IMR-90 (cell line): ENCODE measurements around the gene SLCO1B1. TPM values are rescaled to one million over a fixed set of nuclear protein-coding genes. Genes with fewer than 3 reads are reported as not detected.

Experiments
- ATAC-seq: fragments of 200-7000 bp; cut with Tn5 transposase; 2 replicates; pipeline ENCODE4 v1.9.1; 2020; ENCODE audit warnings: low read depth, mild to moderate bottlenecking, moderate library complexity
- BruUV-seq: library from RNA; stranded (reverse); fragments of 400-500 nt; replicated peaks from 2 replicates; lab custom pipeline; 2021; lab: Mats Ljungman, UMichigan
- CTCF ChIA-PET: fragments of 300-600 bp; formaldehyde crosslinking; extraction: SDS; loops from one replicate; lab custom pipeline; 2021; ENCODE audit warnings: antibody characterized with exemption; lab: Yijun Ruan, JAX
- POLR2A ChIA-PET: fragments of 300-600 bp; sonication (Branson Sonifier 250); formaldehyde crosslinking; loops from one replicate; lab custom pipeline; 2022; ENCODE audit warnings: antibody characterized with exemption; ENCODE audit not compliant: unreplicated experiment; lab: Charles Lee
- DNase-seq: peaks from one replicate; pipeline ENCODE4 v3.0.0; 2013
- H2AFZ ChIP-seq: replicated peaks from 2 replicates; pipeline ENCODE3; 2013; ENCODE audit warnings: low read length, mild to moderate bottlenecking; ENCODE audit not compliant: poor library complexity
- H2AK5ac ChIP-seq: 2 replicates; pipeline ENCODE4 v1.6.1; 2013; ENCODE audit warnings: low read depth, low read length, inconsistent platforms
- H2AK9ac ChIP-seq: replicated peaks from 2 replicates; pipeline ENCODE3; 2013; ENCODE audit warnings: mild to moderate bottlenecking, low read depth, low read length, moderate library complexity; ENCODE audit not compliant: poor library complexity
- H2BK120ac ChIP-seq: 2 replicates; pipeline ENCODE4 v1.6.1; 2013; ENCODE audit warnings: low read depth, low read length, inconsistent platforms
- H2BK15ac ChIP-seq: 3 replicates; pipeline ENCODE4 v1.6.1; 2013; ENCODE audit warnings: low read depth, low read length, inconsistent platforms
- H2BK20ac ChIP-seq: 2 replicates; pipeline ENCODE4 v1.6.1; 2013; ENCODE audit warnings: low read depth, mild to moderate bottlenecking, inconsistent platforms, low read length, moderate library complexity
- H2BK5ac ChIP-seq: 2 replicates; pipeline ENCODE4 v1.6.1; 2013; ENCODE audit warnings: mild to moderate bottlenecking, low read depth, low read length, inconsistent platforms; ENCODE audit not compliant: poor library complexity, severe bottlenecking
- H3K14ac ChIP-seq: replicated peaks from 2 replicates; pipeline ENCODE4 v1.6.1; 2013; ENCODE audit warnings: low read depth, low read length, inconsistent platforms
- H3K18ac ChIP-seq: 2 replicates; pipeline ENCODE4 v1.6.1; 2013; ENCODE audit warnings: low read depth, low read length, control low read depth
- H3K23ac ChIP-seq: 2 replicates; pipeline ENCODE4 v1.6.1; 2013; ENCODE audit warnings: low read depth, low read length, inconsistent platforms
- H3K27ac ChIP-seq: 2 replicates; pipeline ENCODE4 v1.5.1; 2013; ENCODE audit warnings: mild to moderate bottlenecking, control low read depth, low read length; ENCODE audit not compliant: insufficient read depth
- H3K27me3 ChIP-seq: 2 replicates; pipeline ENCODE4 v1.6.1; 2013; ENCODE audit warnings: low read length; ENCODE audit not compliant: control insufficient read depth, insufficient read depth
- H3K36me3 ChIP-seq: 2 replicates; pipeline ENCODE4 v1.6.1; 2013; ENCODE audit warnings: low read length, mixed read lengths; ENCODE audit not compliant: control insufficient read depth, insufficient read depth
- H3K4ac ChIP-seq: 2 replicates; pipeline ENCODE4 v1.6.1; 2013; ENCODE audit warnings: low read depth, low read length, inconsistent platforms
- H3K4me1 ChIP-seq: 2 replicates; pipeline ENCODE4 v1.6.1; 2013; ENCODE audit warnings: low read length, mixed read lengths; ENCODE audit not compliant: control insufficient read depth, insufficient read depth
- H3K4me2 ChIP-seq: 2 replicates; pipeline ENCODE4 v1.6.1; 2013; ENCODE audit warnings: low read depth, mild to moderate bottlenecking, control low read depth, low read length, moderate library complexity
- H3K4me3 ChIP-seq: 2 replicates; pipeline ENCODE4 v1.5.1; 2013; ENCODE audit warnings: low read depth, mild to moderate bottlenecking, control low read depth, low read length, moderate library complexity; ENCODE audit not compliant: insufficient read depth
- H3K56ac ChIP-seq: 2 replicates; pipeline ENCODE4 v1.6.1; 2013; ENCODE audit warnings: low read length, inconsistent platforms; ENCODE audit not compliant: insufficient read depth; ENCODE audit errors: extremely low read depth
- H3K79me1 ChIP-seq, 2 experiments: 2 replicates each; pipeline ENCODE4 v1.6.1; 2013; ENCODE audit warnings: low read length in 2 of 2, inconsistent platforms in 1 of 2, low read depth in 1 of 2
- H3K9ac ChIP-seq: 2 replicates; pipeline ENCODE4 v1.6.1; 2013; ENCODE audit warnings: low read depth, low read length, control low read depth
- H3K9me1 ChIP-seq: 2 replicates; pipeline ENCODE4 v1.6.1; 2013; ENCODE audit warnings: low read length, inconsistent platforms; ENCODE audit not compliant: insufficient read depth
- H3K9me3 ChIP-seq: 2 replicates; pipeline ENCODE4 v1.6.1; 2013; ENCODE audit warnings: low read length; ENCODE audit not compliant: control insufficient read depth, insufficient read depth
- H4K20me1 ChIP-seq: 2 replicates; pipeline ENCODE4 v1.6.1; 2013; ENCODE audit warnings: low read length, inconsistent platforms; ENCODE audit not compliant: insufficient read depth
- H4K5ac ChIP-seq: 2 replicates; pipeline ENCODE4 v1.6.1; 2013; ENCODE audit warnings: mild to moderate bottlenecking, low read depth, low read length, control low read depth
- H4K8ac ChIP-seq, 2 experiments: 2 replicates each; pipeline ENCODE4 v1.6.1; 2013; ENCODE audit warnings: low read depth in 2 of 2, low read length in 2 of 2, control low read depth in 1 of 2, inconsistent platforms in 1 of 2
- H4K91ac ChIP-seq: 2 replicates; pipeline ENCODE4 v1.6.1; 2013; ENCODE audit warnings: low read depth, low read length, inconsistent platforms; ENCODE audit not compliant: insufficient read depth
- CHD1 ChIP-seq: IDR thresholded peaks from 2 replicates; pipeline ENCODE4 v1.6.1; 2012; ENCODE audit warnings: low read depth, low read length, improper control_type of control experiment
- ELK1 ChIP-seq: fragments of 150-350 bp; IDR thresholded peaks from 2 replicates; pipeline ENCODE4 v1.6.1; 2016; ENCODE audit warnings: low read depth, mild to moderate bottlenecking, low read length, moderate library complexity, borderline replicate concordance
- MAFK ChIP-seq: IDR thresholded peaks from 2 replicates; pipeline ENCODE4 v1.6.1; 2012; ENCODE audit warnings: low read depth, low read length, improper control_type of control experiment
- MAZ ChIP-seq: IDR thresholded peaks from 2 replicates; pipeline ENCODE4 v1.6.1; 2012; ENCODE audit warnings: low read depth, mild to moderate bottlenecking, low read length, improper control_type of control experiment, moderate library complexity, borderline replicate concordance
- RFX5 ChIP-seq: IDR thresholded peaks from 2 replicates; pipeline ENCODE4 v1.8.0; 2012; ENCODE audit warnings: low read depth, mild to moderate bottlenecking, low read length, moderate library complexity
- WGBS, 2 experiments: methylation state at CpG; one replicate each; pipeline versions ENCODE4 v1.1.5 to v1.1.7; 2013; ENCODE audit warnings: missing lambda C conversion rate in 2 of 2; ENCODE audit not compliant: insufficient read length in 1 of 2; ENCODE audit errors: extremely low coverage in 2 of 2; 5-methylcytosine and 5-hydroxymethylcytosine counted together
- dilution Hi-C: fragments of 300-500 bp; cut with HindIII; formaldehyde crosslinking; loops from one replicate; pipeline ENCODE4 v1.14.3; 2018; ENCODE audit warnings: low sequenced_read_pairs; ENCODE audit not compliant: unreplicated experiment
- in situ Hi-C: fragments of 300-500 bp; cut with MboI; formaldehyde crosslinking; loops from 3 replicates; pipeline ENCODE4 v1.14.3; 2019; ENCODE audit warnings: low sequenced_read_pairs, inconsistent platforms, mixed read lengths
- intact Hi-C: fragments of 100-400 bp; cut with micrococcal nuclease; formaldehyde crosslinking; loops from 2 replicates; pipeline ENCODE4 v1.10.0; 2022
- polyA plus RNA-seq, 3 experiments: library from polyadenylated mRNA; depleted of rRNA; stranded (reverse); fragments of >200 nt; gene quantifications; 2 replicates each; pipeline ENCODE4 v1.2.3, GENCODE V29; 2012; ENCODE audit warnings: low replicate concordance in 1 of 3
- total RNA-seq: library from RNA; depleted of rRNA; stranded (reverse); fragments of >200 nt; gene quantifications from 2 replicates; pipeline ENCODE4 v1.2.3, GENCODE V29; 2012

Gene SLCO1B1
- total and polyA plus RNA-seq, 2 of the 4 experiments (the other 2 are of a cell fraction), result not detected

- TF ChIP-seq RFX5 (no peak), MAZ (no peak), CHD1 (no peak), ELK1 (no peak), MAFK (no peak)
- Histone ChIP-seq H3K27ac (no peak overlapping the region), H3K4me2 (no peak overlapping the region), H3K9me3 (0 out of 2 replicates have a peak, but pooled peaks cover 2% of the 10 kb centered on the region), H2BK120ac (no peak overlapping the region), H4K20me1 (no peaks in the 10 kb centered on the region), H4K8ac (no peak overlapping the region), H2AFZ (no peak overlapping the region), H3K9ac (no peak overlapping the region), H3K4me1 (no peaks in the 10 kb centered on the region), H3K9me1 (no peaks in the 10 kb centered on the region), H3K56ac (no peak overlapping the region), H3K23ac (no peak overlapping the region), H4K5ac (no peak overlapping the region), H2BK15ac (no peak overlapping the region), H3K18ac (no peak overlapping the region), H3K36me3 (no peaks in the 10 kb centered on the region), H2AK5ac (no peak overlapping the region), H4K91ac (no peak overlapping the region), H2AK9ac (no peak overlapping the region), H3K4ac (no peak overlapping the region), H3K4me3 (no peak overlapping the region), H3K27me3 (no peaks in the 10 kb centered on the region), H2BK5ac (no peak overlapping the region), H3K79me1 (no peaks in the 10 kb centered on the region), H3K14ac (no peak overlapping the region), H2BK20ac (no peak overlapping the region)
- intact Hi-C loops (no loop called here), in situ Hi-C loops (no loop called here), dilution Hi-C loops (no loop called here)
- whole genome bisulfite sequencing, 2 experiments, result no CpG with 5 or more reads among the region's 3 CpGs
- CTCF ChIA-PET, result no interaction called here
- POLR2A ChIA-PET, result no interaction called here
- ATAC-seq (no peak), DNase-seq (no peak)
- BruUV-seq, result no TSS peak
Observed at GRCh38 chr12:21129351-21129750, 1.6 kb upstream of the SLCO1B1 start.
